Heart right ventricle (tissue), 16 donors: ENCODE data around the gene ARHGEF6. TPM values are rescaled to one million over a fixed set of nuclear protein-coding genes. Genes with fewer than 3 reads are reported as not detected.

Source experiments
- ATAC-seq, 8 donors: fragments of 200-7000 bp; cut with Tn5 transposase; one replicate each; pipeline ENCODE4 v1.9.1; 2020; ENCODE audit warnings: mild to moderate bottlenecking in 8 of 8, moderate library complexity in 8 of 8, moderate number of reproducible peaks in 1 of 8
- DNase-seq, 2 donors: peaks; one replicate each; pipeline ENCODE4 v3.0.0-alpha.2; 2020
- H3K27ac ChIP-seq, 10 donors: fragments of 200-600 bp; sonication (generic) in 2 of 10; one replicate each; pipeline versions ENCODE4 v1.5.0 to v1.8.0; 2020 to 2022; ENCODE audit warnings: mild to moderate bottlenecking in 3 of 10
- H3K27me3 ChIP-seq, 7 donors: fragments of 200-600 bp; one replicate each; pipeline ENCODE4 v1.8.0; 2021 to 2022; ENCODE audit warnings: mild to moderate bottlenecking in 2 of 7
- H3K36me3 ChIP-seq, 9 donors: fragments of 200-600 bp; sonication (generic) in 1 of 9; one replicate each; pipeline versions ENCODE4 v1.5.0 to v1.8.0; 2020 to 2022; ENCODE audit warnings: mild to moderate bottlenecking in 2 of 9
- H3K4me1 ChIP-seq, 9 donors: fragments of 200-600 bp; sonication (generic) in 1 of 9; one replicate each; pipeline versions ENCODE4 v1.5.0 to v1.8.0; 2020 to 2022; ENCODE audit warnings: mild to moderate bottlenecking in 4 of 9
- H3K4me3 ChIP-seq, 10 donors: fragments of 200-600 bp; sonication (generic) in 2 of 10; one replicate each; pipeline versions ENCODE4 v1.5.0 to v1.8.0; 2020 to 2022; ENCODE audit warnings: mild to moderate bottlenecking in 7 of 10, moderate library complexity in 2 of 10
- H3K9me3 ChIP-seq, 11 donors: fragments of 200-600 bp in 10 of 11; sonication (generic) in 2 of 11; one replicate each; pipeline versions ENCODE4 v1.5.0 to v1.8.0; 2013 to 2022; ENCODE audit warnings: mild to moderate bottlenecking in 2 of 11, control low read depth in 1 of 11, moderate library complexity in 1 of 11
- WGBS, 2 donors: extraction: QIAGEN DNeasy Blood & Tissue Kit; methylation state at CpG; one replicate each; pipeline ENCODE4 v1.1.7; 2013; ENCODE audit warnings: inconsistent platforms in 1 of 2; 5-methylcytosine and 5-hydroxymethylcytosine counted together
- intact Hi-C, 10 donors: fragments of 100-400 bp; cut with DNase I; formaldehyde crosslinking; loops; one replicate each; pipeline versions ENCODE4 v1.11.1 to v1.14.2; 2022
- polyA plus RNA-seq, 2 donors: library from polyadenylated mRNA; stranded (reverse); fragments of 200-250 nt; gene quantifications; one replicate each; pipeline ENCODE4 v1.2.3, GENCODE V29; 2013
- total RNA-seq, 10 donors: library from RNA; stranded (reverse); fragmentation: NEBNext Ultra II Directional in 3 of 10; extraction: Animal tissue kit (Norgen Biotek cat#: 25700) in 3 of 10; gene quantifications; one replicate each; pipeline versions ENCODE4 v1.2.1 to v1.2.4, GENCODE V29; 2021 to 2023
- TF ChIP-seq, protein P1 (sequence below), 9 donors: fragments of 200-600 bp; sonication (generic) in 2 of 9; IDR thresholded peaks; one replicate each; pipeline versions ENCODE4 v1.5.0 to v1.8.0; 2021 to 2022; ENCODE audit warnings: antibody characterized with exemption in 9 of 9, mild to moderate bottlenecking in 5 of 9, moderate library complexity in 1 of 9
- donor health status: Arrhythmogenic right ventricular cardiomyopathy.
- donor health status: ischemic (EF 13 %, LVEDD 7.1; RV severe dilation, severe dysfunction).
- donor health status: healthy with polysubstance abuse.
- donor health status: DM: no; HTN: yes; CAD: no.
- donor health status: DM: no; HTN: no; CAD: no.
- donor health status: ischemic (EF 25% LVEDD 6.9; RV normal size, moderate dysfunction).
- donor health status: ischemic (EF 25% LVEDD 5.7; RV mildly dilated, moderate dysfunction).
- donor health status: healthy.
- donor health status: DM: yes; HTN: yes; CAD: no.
- donor health status: Ischemic cardiomyopathy.
- donor health status: ischemic (EF 35%, LVEDD 5.7; RV mildly dilated, moderate dysfunction).
- donor health status: nonischemic (EF 11% LVEDD 7.7; RV severe dilation, severe dysfunction).
- donor health status: DM: yes; HTN: yes; CAD: no.
- donor health status: PGD.
- donor health status: ischemic (EF 29% LVEDD 5.4; RV normal size, mild dysfunction).
- donor health status: nonischemic (EF 23%, LVEDD 6.1; RV moderate dilation, normal function).

Gene ARHGEF6
- total and polyA plus RNA-seq, 12 donors = 15.3 to 88.0 (median 50.2) TPM

DNA sequence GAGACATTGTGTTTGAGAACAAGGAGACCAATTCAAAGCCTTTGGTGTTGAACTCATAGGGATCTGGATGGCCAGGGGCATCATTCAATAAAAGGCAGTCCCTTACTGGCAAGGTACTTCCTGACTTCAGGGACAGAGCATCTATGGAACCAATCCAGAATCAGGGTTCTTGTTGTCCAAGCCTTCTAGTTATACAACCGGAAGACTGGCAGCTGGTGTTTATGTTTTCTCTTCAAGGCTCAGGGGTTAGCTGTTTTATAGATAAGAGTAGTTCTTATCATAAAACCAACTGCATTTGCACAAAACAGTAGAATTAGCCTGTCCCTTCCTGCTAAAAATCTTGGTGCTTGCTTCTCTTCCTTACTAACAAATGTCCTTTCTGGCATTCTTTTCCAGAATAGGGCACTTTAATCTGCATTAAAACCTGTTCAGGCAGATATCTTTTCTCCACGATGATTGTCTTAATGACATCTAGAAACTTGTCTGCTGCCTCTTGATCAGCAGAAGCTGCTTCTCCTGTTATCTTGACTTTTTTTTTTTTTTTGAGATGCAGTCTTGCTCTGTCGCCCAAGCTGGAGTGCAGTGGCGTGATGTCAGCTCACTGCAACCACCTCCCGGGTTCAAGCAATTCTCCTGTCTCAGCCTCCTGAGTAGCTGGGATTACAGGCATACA is 38.4 kb upstream of the ARHGEF6 start:
- H3K4me3 ChIP-seq = no peak overlapping the region
- whole genome bisulfite sequencing, 2 donors = 53 to 58% methylated on average over 5 of the region's 5 CpGs
- no peaks in the 10 kb centered on the region for H3K27me3 ChIP-seq
- intact Hi-C loops = no loop called here
- H3K36me3 ChIP-seq = peaks cover 0 to 30% (median 0%) of the 10 kb centered on the region in 9 donors
- no peak for ATAC-seq
- H3K4me1 ChIP-seq = no peaks in the 10 kb centered on the region
- H3K9me3 ChIP-seq = no peaks in the 10 kb centered on the region
- DNase-seq = no peak
- no peak overlapping the region for H3K27ac ChIP-seq
- TF ChIP-seq, protein P1, sequence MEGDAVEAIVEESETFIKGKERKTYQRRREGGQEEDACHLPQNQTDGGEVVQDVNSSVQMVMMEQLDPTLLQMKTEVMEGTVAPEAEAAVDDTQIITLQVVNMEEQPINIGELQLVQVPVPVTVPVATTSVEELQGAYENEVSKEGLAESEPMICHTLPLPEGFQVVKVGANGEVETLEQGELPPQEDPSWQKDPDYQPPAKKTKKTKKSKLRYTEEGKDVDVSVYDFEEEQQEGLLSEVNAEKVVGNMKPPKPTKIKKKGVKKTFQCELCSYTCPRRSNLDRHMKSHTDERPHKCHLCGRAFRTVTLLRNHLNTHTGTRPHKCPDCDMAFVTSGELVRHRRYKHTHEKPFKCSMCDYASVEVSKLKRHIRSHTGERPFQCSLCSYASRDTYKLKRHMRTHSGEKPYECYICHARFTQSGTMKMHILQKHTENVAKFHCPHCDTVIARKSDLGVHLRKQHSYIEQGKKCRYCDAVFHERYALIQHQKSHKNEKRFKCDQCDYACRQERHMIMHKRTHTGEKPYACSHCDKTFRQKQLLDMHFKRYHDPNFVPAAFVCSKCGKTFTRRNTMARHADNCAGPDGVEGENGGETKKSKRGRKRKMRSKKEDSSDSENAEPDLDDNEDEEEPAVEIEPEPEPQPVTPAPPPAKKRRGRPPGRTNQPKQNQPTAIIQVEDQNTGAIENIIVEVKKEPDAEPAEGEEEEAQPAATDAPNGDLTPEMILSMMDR (IDR thresholded peaks at IDR 0.05) = no peak

DNA sequence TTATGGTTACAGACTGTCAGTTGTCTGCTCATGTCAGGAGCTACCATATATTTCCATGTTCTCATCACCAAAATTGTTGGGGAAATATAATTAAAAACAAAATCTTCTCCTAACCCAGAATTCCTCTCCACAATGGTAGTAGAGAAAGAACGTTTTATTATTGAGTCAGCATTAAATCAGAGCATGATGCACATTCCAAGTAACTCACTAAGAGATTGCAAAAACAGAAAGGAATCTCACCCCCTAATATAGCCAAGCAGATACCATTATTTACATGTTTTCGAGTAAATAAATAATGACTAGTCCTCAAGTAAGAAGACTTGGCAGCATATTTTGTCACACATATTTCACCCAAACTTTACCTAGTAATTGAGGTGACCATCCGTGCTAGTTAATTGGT is 36.2 kb upstream of the ARHGEF6 start:
- no peaks in the 10 kb centered on the region for H3K4me1 ChIP-seq
- intact Hi-C loops = no loop called here
- TF ChIP-seq, protein P1 (IDR thresholded peaks at IDR 0.05) = no peak
- H3K27me3 ChIP-seq = no peaks in the 10 kb centered on the region
- no peak overlapping the region for H3K4me3 ChIP-seq
- no peaks in the 10 kb centered on the region for H3K9me3 ChIP-seq
- H3K36me3 ChIP-seq = peaks cover 0 to 30% (median 0%) of the 10 kb centered on the region in 9 donors
- DNase-seq = no peak
- 81 to 82% methylated on average over 3 of the region's 3 CpGs for WGBS, 2 donors
- no peak for ATAC-seq
- H3K27ac ChIP-seq = no peak overlapping the region

DNA sequence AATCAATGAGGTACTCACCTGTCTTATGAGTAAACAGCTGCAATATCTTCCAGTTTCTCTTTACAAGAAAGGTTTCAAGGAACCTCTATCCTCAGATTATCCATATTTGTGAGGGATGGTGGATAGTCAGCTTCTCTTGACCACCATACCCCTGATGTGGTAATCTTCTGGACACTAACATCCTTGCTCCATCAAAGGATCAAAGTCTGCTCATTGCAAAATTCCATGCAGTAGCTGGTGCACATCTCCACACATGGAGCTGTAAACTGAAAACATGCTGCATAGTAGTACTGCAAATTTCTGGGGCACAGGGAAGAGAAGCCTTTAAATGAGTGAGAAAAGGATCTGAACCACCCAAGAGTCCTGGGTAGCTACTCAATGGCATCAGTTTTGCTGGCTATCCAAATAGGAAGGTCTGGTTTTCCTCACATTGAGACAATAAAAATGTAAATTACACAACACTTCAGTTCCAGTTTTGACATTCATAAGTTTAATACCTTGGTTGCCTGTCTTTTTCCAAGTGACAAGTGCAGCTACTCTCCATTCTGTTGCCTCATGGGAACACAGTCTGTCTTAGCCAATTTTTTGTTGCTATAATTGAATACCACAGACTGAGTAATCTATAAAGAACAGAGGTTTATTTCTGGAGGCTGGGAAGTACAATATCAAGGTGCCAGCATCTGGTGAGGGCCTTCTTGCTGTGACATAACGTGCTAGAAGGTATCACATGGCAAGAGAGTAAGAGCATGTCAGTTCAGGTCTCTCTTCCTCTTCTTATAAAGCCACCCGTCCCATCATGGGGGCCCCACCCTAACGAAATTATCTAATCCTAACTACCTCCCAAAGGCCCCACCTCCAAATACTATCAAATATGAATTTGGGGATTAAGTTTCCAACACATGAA is 34.4 kb upstream of the ARHGEF6 start:
- H3K36me3 ChIP-seq = peaks cover 0 to 19% (median 0%) of the 10 kb centered on the region in 9 donors
- no peaks in the 10 kb centered on the region for H3K9me3 ChIP-seq
- no peak for DNase-seq
- TF ChIP-seq, protein P1 (IDR thresholded peaks at IDR 0.05) = no peak
- peak in 2 of 8 donors; percentile 34 to 37 for ATAC-seq
- H3K4me3 ChIP-seq = no peak overlapping the region
- H3K4me1 ChIP-seq = no peaks in the 10 kb centered on the region
- WGBS, 2 donors = 63 to 76% methylated on average over 3 of the region's 3 CpGs
- H3K27me3 ChIP-seq = no peaks in the 10 kb centered on the region
- no peak overlapping the region for H3K27ac ChIP-seq
- intact Hi-C loops = no loop called here

DNA sequence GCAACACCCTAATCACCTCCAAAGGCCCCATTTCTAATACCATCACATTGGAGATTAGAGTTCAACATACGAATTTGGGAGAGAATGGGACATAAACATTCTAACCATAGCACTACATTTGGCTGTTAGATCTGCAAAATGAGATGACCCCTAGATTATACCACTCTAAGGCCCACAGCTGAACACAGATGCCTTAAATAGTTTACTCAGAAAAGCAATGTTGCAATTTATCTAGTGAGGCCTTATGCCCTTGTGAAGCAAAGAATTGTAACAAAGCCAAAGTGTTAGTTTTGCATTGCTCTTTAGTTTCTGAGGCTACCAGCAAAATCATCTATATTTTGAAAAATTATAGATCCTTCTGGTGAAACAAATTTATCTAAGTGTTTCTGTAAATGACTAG is 31.6 kb upstream of the ARHGEF6 start:
- ATAC-seq (no peak), DNase-seq (no peak)
- Histone ChIP-seq H3K4me3 (no peak overlapping the region), H3K27me3 (peaks cover 0 to 4% (median 0%) of the 10 kb centered on the region in 7 donors), H3K27ac (no peak overlapping the region), H3K36me3 (peaks cover 0 to 6% (median 0%) of the 10 kb centered on the region in 9 donors), H3K4me1 (no peaks in the 10 kb centered on the region), H3K9me3 (no peaks in the 10 kb centered on the region)
- intact Hi-C loops = no loop called here
- WGBS, 2 donors = 64 to 80% methylated on average over 1 of the region's 1 CpG
- TF ChIP-seq, protein P1 (IDR thresholded peaks at IDR 0.05) = no peak
